Measurements from ENCODE around the gene GLT8D1.

The GLT8D1 gene

DNA sequence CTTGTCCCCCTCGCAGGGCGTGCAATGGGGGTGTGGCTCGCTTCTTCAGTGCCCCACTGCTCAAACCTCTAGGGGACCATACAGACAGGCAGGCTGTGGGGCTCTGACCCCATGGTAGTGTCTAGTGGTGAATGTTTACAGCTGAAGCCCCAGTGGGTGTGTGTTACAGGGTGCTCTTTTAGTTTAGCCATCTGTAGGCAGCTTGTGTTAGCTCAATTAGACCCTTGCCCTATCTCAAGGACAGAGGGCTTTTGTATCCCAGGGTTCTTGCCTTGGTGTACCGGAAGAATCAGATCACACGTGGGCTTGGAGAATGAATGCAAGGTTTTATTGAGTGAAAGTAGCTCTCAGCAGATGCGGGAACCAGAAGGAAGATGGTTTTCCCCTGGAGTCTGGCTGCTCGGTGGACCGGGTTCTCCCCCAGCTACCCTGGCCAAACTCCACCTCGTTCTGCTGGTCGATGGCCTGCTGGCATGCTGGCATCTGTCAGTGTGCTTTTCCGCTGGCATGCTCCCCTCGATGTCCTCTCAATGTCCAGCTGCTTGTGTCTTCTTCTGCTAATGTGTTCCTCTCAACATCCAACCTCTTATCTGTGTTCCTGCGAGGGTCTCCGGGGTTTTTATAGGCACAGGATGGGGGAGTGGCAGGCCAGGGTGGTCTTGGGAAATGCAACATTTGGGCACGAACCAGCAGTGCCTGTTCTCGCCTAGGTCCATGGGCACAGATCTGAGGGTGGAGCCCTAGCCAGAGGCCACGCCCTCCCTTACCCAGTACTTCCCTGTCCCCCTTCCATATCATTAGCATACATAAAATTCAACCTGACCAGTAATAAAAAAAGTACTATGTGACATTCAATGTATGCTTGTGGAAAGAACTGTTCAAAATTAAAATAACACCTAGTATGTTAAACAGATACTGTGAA lies 7.0 kb upstream of the GLT8D1 start:
- DNase-seq (ENCODE audit: low spot score), result no peak

- no peak for DNase-seq (ENCODE audit: low spot score)
Observed at GRCh38 chr3:52710512-52710911, 4.9 kb upstream of the GLT8D1 start.

DNA sequence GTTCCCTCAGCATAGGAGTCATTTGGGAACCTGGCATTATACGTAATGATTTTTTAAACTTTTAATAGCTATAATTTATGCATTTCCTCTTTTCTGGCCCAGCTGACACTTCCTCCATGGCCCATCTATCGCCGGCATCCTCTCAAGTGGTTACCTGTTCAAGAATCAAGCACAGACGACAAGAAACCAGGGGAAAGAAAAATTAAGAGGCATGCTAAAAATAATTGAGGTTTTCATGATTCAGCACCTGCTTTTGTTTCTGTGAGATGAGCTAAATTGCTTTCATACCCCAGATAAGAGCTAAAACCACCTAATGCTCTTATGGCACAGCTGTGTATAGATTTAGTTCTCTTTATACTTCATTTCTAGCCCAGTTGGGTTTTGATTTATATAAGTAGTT lies 2.0 kb upstream of the GLT8D1 start:
- no peak for DNase-seq (ENCODE audit: low spot score)

DNA sequence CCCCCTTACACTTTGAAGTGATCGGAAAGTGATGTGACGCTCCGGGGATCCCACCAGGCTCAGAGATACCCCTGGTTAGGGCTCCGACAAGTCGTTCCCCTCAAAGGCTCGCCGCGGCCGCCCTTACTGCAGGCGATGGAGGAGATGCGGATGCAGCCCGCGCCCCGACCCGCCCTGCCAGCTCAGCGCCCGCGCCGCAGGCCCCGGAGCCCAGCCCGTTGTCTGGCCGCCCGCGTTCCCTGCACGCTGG lies 228 bp downstream of the GLT8D1 start:
- no peak for DNase-seq (ENCODE audit: low spot score)

DNA sequence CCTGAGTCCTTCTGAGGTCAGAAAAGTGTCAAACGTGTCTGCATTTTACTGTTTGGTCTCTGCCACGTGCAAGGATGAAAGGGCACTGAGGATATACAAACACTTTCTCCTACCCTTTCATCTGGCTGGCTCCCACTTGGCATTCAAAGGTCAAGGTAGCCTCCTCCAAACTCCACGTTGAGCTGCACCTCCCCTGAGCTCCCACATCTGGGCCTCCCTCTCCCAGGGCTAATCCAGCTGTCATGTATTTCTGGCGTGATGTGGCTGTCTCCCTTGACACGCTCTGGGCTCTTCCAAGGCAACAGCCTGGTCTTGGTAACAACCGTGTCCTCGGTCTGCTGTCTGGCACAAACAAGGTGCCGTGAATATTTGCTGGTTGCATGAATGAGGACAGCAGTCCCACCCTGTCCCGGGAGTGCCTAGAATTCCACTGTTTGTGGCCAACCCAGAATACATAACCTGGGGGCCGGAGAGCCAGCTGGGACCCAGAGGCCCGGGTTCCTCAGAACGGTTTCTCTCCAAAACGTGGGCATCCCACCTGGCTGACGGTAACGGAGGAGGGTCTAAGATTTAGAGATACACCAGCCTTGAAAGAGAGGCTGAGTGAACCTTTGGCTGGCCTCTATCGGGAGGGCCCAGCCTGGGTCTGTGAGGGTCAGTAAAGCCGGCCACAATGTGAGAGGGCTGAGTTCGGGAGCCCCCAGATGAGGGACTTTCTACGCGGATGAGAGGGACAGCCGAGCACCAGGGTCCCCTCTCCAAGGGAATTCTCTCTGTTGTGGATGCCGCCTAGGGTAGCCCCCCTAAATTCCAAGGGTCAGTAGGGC lies 767 bp downstream of the GLT8D1 start:
- peak; percentile 65 for DNase-seq (ENCODE audit: low spot score)

DNA sequence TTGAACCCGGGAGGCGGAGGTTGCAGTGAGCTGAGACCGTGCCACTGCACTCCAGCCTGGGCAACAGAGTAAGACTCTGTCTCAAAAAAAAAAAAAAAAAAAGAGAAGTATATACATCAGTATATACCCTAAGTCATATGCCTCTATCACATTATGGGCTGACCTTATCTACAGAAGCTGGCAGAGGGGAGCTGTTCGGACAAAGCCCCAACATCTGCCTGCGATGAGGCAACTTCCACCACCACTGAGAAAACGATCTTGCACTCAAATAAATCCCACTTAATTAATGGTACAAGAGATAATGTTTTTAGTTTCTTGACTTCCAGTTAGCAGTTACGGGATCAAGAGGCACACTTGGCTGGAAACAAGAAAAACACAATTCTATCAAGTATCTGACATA lies 2.2 kb downstream of the GLT8D1 start:
- no peak for DNase-seq (ENCODE audit: low spot score)

DNA sequence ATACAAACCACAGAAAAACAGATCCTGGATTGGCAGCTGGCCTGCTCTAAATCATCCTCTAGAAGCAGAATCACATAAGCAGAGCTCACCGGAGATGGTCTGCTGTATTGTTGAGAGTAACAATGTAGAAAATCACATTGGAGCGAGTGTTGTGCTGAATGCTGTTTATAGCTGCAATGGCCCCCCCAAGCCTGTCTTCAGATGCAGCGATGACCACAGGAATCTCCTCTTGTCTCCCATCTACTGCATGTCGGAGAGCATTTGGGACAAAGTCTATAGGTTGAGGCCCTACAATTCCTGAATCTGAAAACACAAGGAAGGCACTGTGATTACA lies 8.0 kb downstream of the GLT8D1 start:
- no peak for DNase-seq (ENCODE audit: low spot score)

DNA sequence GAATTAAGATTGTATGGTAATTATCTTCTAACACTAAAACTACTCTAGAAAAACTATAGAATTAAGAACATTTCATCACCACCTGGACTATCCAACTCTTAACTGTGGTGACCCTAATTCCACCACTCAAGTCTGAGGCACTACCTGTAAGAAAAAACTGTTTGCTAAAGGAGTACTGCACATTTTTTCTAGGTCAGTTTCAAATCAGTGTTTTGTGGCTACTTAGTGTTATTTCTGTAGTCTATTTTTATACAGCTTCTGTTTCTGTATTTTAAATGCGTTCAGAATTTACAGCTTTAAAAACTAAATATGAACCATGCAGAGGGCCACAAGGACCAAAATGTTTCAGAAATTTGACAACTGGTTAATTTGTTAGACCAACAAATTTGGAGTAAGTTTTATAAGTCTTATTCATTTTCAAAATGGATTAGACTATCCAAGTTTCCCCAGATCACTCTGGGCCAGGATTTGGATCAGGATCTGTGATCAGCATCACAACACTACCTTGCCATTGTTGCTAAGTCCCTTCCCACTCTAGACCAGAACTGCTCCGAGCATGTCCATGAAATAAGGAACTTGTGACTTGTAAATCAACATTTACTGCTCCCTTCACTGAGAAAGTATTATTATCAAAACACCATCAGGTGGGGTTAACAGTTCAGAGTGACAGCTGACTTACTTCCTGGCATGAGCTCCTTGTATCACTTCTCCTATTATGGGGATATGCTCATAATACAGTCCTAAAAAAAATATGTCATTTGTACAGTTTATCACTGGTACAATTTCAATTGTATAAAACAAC lies 8.6 kb downstream of the GLT8D1 start:
- DNase-seq (ENCODE audit: low spot score), result no peak

DNA sequence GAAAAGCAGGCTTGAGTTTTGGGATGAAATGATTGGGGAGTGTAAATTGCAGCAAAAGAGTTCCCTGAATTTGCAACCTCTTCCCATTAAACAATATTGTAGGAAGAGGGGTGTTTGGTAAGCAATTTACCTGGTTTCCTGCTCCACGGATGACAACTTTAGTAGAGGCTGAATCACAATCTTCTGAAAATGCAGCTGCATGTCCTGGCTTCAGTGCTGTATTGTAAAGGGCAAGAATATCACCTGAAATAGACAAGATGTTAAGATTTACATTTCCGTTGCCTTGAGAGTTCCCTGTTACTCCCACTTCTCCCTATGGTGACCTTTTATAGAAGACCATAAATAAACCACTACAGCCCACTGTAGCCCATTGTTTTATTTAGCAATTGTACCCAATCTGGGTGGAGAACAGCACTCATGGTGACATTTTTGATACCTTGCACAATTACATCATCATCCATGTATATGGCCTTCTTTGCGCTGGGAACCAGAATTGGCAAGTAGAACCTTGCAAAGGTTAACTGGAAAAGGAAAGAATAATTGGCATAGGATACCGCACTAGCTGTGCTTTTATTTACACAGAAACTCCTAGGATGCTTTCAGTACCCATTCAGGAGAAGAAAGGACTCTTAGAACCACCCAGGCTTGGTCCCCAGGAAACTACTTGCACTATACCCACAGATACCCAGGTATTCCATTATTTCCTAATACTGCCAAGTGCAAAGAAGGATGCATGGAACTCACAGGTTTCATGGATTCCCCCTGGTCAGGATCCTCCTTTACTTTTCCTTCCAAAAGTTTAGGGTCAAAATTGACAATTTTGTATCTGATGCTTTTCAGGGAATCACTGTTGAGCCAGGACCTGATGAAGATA lies 9.6 kb downstream of the GLT8D1 start:
- no peak for DNase-seq (ENCODE audit: low spot score)

DNA sequence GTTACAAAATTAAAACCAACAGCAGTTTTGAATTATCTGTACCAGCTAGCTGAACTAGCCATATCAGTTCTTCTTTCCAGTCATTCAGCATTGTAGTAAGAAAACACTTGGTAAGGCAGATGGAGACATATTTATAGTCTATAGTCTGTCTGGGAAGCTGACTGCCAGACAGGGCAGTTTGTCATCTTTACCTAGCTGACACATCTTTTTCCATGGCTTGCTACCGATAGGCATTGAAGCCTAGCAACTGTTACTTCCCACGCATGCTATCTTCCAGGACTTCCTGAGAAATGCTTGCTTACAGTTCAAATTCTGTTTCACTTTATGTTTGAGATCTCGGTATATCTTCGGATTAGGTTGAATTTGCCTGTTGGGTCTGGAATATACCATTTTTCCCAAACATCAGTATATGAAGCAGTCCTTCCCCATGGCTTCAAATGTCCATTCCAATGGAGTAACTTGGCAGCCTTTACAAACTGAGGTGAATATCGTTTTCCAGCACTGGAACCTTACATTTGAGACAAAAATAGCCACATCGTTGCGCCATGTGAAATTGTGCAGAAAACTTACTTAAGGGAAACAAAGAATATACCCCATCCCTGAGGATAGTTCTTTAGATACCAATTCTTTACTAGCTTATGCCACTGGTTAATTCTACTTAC lies 10.9 kb downstream of the GLT8D1 start:
- DNase-seq (ENCODE audit: low spot score), result no peak

DNA sequence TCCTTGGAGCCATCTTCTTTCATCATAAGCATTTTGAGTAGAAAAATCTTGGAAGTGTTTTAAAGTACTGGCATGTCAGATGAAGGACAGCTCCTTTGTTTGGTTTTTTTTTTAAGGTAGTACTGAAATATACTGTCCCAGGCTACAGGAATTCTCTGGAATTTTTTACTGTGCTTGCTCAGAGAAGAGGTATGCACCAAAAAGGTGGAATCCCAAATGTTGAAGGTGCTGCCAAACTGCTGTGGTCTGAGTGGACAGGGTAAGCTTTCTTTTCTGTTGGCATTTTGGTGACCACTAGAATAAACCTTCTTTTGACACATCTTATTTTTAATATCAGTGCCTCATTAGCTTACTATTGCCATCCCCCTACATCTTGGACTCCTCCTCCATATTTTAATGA lies 12.5 kb downstream of the GLT8D1 start:
- DNase-seq (ENCODE audit: low spot score), result no peak

GRCh38 chr3:52690560-52690959 lies 15.0 kb downstream of the GLT8D1 start:
- no peak for DNase-seq (ENCODE audit: low spot score)

DNA sequence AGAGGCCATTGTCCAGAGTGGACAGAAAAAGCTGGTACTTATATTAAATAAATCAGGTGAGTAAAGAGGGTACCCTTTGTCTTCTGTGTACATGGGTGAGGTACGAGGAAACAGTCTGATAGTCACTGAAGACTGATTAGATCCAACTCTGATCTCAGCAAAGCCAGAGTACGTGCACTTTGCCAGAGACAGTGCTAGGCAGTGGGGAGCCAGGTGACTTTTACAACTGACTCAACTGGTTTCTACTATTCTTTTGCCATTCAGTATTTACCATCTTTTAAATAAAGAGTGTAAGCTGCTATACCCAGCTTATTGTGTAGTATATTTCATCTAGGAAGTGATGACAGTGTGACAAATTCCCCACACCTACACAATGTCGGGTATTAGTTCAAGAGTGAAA lies 16.4 kb downstream of the GLT8D1 start:
- no peak for DNase-seq (ENCODE audit: low spot score)

DNA sequence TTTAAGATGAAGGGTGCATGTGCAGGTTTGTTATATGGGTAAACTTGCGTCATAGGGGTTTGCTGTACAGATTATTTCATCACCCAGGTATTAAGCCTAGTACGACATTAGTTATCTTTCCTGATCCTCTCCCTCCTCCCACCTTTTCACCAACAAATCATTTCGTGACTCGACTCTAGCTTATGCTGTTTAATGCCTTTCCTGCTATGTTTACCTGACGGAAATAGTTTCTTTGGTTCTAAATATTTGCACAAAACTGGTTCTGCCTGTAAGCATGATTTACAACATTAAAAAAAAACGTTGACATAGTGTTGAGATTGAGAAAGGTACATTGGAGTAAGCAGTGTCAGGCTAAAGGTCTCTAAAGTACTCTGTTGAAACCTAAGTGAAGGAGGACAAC lies 17.3 kb downstream of the GLT8D1 start:
- no peak for DNase-seq (ENCODE audit: low spot score)

- peak; percentile 91 for DNase-seq (ENCODE audit: low spot score)
Observed at GRCh38 chr3:52685709-52686691, 19.6 kb downstream of the GLT8D1 start, which contains the start of the genes GNL3 and PBRM1. GNL3 (plus strand) TSS chr3:52686032; CDS start chr3:52686093, 61 bp downstream. PBRM1 (minus strand) TSS chr3:52685913.

GRCh38 chr3:52685285-52685708 lies 20.3 kb downstream of the GLT8D1 start:
- DNase-seq (ENCODE audit: low spot score), result peak; percentile 84

DNA sequence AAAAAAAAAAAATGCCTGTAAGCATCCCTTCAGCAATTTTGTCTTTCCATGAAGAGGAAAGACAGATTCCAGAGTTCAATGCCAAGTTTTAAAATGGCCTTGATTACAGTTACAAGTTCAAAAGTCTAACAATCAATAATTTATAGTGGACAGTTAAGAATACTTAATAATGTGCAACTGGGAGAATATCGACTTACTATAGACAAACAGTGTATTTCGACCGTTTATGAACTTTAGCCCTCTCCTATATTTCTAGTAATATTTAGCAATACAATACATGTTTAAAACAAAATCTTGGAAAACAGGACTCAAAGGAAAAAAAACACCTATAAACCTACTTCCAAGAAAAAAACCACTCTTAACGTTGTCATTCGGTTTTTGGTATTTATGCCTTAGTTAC lies 21.4 kb downstream of the GLT8D1 start:
- DNase-seq (ENCODE audit: low spot score), result no peak

DNA sequence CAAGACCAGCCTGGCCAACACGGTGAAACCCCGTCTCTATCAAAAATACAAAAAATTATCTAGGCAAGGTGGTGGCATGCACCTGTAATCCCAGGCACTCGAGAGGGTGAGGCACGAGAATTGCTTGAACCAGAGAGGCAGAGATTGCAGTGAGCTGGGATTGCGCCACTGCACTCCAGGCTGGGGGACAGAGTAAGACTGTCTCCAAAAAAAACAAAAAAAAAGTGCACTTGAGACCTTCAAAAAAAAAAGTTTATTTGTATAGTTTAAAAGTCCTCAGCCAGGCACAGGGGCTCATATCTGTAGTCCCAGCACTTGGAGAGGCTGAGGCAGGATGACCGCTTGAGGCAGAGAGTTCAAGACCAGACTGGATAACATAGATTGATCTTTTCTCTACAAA lies 22.0 kb downstream of the GLT8D1 start:
- DNase-seq (ENCODE audit: low spot score), result no peak

GRCh38 chr3:52682016-52682415 lies 23.6 kb downstream of the GLT8D1 start:
- peak; percentile 71 for DNase-seq (ENCODE audit: low spot score)

DNA sequence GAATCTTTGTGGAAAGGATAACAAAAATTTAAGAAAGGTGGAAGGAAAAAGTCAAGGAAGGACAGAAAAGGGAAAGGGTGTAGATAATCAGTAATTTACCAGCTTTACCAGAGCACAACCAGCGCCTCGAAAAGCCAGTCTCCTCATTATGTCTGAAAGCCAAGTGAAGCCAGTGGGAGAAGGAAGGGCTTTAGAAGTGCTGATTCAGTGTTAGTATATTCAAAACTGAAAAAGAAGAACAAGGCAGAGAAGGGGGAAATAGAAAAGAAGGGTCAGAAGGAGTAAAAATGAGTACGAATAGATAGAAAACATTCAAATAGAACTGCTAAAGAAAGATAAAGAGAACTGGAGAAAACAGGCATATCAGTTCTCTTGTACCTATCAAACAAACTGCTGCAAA lies 24.0 kb downstream of the GLT8D1 start:
- DNase-seq (ENCODE audit: low spot score), result no peak
